Placental epithelial cell (primary cell): Measurements from ENCODE around the gene PCSK4. TPM values are rescaled to one million over a fixed set of nuclear protein-coding genes. Genes with fewer than 3 reads are reported as not detected.

Experiments used
- total RNA-seq: library from RNA; depleted of rRNA; stranded (reverse); fragments of >200 nt; gene quantifications from 2 replicates; pipeline ENCODE4 v1.2.3, GENCODE V29; 2012

Gene PCSK4
- total RNA-seq, result 2.5 and 3.1 TPM in 2 replicates

DNA sequence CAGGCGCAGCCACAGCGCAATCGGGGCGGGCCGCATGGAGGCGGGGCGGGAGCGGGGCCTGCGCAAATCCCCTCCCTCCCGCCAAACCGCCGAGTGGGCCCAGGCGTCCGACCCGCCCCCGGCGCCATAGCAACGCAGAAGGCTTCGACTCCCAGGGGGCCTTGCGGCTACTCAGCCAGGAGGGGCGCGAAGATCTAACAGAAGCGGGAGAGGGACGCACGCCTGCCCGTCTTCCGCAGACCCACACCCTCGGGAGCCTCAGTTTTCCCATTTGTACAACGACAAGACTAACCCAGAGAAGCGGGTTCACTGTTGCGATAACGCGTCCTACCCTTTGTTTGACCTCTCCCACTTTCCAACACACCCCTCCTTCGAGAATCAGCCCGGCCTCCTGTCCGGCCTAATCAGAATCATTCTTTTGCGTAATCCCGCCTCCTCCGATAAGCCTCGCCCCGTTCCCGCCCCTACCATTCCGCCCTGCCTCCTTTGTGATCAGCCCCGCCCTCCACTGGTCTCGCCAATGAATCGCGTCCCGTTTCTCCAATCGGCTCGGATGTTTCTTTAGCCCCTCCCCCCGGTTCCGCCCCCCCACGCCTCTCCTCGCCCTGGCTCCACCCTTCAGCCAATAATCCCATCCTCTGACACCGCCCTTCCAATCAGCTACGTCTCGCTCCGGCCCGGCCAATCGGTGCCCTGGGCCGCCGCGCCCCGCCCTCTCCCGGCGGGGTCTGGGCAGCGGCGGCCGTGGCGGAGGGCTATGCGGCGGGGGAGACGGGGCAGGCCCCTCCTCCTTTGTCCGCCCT lies at the start of gene PCSK4:
Gene PCSK4 (minus strand): TSS at position 40 of the 803 bp plus-strand sequence. CDS start 4 bp downstream, at position 36.

DNA sequence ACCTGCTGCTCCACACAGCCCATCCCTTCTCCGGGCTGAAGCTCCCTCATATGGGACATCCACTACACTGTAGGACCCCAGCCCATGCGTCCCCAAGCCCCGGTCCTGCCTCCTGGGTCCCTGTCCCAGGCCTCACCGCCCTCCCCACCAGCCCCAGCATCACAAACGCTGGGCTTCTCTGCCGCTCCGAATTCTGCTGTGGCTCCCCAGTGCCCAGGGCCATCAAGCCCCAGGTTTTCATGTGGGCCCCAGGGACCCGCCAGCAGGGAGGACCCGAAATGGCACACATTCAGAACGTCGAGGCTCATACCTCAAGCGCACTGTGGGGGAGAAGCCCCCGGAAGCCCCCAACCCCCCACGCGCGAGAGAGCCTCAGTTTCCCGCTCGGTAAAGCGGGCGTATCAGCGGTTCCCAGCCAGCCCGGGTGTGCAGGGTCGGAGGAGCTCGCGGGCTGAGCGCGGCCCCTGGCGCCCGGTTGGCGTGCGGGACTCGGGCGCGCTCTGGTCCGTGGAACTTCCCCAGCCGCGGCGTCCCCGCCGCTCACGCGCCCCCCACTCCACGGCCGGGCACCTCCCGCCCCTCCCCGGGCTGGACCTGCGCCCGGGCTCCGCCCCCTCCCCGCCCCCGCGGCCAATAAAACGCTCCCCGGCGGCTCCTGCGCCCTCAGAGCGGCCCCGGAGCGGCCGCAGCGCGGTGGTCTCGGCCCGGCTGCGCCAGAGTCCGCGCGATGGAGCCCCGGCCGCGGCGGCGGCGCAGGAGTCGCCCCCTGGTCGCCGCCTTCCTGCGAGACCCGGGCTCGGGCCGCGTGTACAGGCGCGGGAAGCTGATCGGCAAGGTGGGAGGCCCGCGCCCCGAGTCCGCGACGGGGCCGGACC lies 33.5 kb upstream of the PCSK4 start, which contains the start of gene PLK5:
Gene PLK5 (plus strand): TSS at position 666 of the 875 bp plus-strand sequence. CDS start 2,920 bp downstream, outside the sequence.

DNA sequence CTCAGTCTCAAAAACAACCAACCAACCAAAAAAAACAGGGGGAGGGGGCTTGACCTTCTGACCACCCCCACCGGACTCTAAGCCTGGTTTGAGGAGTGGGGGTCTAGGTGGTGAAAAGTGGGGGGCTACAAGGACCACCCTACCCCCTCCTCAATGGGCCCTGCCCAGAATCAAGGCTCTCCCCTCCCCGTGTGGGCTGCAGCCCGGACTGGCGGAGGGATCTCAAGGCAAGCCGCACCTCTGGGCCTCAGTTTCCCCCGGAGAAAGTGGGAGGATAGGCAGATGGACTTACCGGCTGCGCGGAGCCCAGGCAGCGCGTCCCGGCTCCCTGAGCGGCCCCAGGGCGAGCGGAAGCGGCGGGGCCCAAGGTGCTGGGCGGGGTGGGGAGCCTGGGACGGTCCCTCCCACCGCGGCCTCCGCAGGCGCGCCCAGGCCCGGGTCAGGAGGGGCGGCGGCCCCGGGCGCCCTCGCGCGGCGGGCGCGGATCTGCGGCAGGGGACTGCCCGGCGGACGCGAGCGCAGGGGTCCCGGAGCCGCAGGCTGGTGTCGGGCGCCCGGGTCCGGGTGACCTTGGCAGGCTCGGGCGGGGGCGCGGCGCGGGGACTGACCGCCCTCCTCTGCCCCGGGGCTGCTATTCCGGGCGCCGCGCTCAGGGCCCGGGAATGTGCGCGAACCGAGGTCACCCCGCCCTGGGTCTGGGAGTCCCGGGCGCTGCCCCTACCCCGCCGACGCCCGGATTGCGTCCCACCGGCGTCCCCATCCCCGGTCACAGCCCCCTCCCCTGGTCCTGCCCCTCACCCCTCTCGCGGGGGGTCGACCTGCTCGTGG lies 22.7 kb upstream of the PCSK4 start, which contains the start of gene ADAMTSL5:
Gene ADAMTSL5 (minus strand): TSS at position 349 of the 828 bp plus-strand sequence. CDS start 2,076 bp downstream, outside the sequence.

DNA sequence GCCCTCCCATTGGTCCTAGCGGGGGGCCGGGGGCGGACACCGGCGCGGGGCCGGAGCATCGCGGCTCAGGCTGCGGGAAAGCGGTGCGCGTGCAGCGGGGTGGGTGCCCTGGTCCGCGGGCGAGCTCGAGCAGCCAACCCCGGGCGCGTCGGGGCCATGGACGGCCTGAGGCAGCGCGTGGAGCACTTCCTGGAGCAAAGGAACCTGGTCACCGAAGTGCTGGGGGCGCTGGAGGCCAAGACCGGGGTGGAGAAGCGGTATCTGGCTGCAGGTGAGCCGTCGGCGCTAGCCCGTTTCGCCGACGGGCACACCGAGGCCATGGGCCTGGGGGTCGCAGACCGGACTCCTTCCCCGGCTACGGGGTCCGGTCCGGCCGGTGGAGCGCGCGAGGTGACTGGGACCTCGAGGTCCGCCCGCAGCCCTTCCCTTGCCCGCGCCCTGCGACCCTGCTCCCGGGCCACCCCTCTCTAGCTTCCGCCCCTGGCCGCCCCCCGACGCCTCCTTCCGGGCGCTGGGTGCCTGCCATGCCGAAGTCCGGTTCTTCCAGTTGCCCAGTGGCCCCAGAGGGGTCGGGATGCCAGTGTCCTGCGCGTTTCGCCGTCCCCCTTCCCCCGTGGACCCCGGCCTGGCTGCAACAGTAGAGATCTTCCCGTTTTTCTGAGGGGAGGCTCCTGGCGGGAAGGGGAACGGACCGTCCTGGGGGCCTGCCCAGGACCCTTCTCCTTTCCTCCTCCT lies 1.1 kb upstream of the PCSK4 start, which contains the start of gene REEP6:
Gene REEP6 (plus strand): TSS at position 68 of the 735 bp plus-strand sequence. CDS start 89 bp downstream, at position 157.

DNA sequence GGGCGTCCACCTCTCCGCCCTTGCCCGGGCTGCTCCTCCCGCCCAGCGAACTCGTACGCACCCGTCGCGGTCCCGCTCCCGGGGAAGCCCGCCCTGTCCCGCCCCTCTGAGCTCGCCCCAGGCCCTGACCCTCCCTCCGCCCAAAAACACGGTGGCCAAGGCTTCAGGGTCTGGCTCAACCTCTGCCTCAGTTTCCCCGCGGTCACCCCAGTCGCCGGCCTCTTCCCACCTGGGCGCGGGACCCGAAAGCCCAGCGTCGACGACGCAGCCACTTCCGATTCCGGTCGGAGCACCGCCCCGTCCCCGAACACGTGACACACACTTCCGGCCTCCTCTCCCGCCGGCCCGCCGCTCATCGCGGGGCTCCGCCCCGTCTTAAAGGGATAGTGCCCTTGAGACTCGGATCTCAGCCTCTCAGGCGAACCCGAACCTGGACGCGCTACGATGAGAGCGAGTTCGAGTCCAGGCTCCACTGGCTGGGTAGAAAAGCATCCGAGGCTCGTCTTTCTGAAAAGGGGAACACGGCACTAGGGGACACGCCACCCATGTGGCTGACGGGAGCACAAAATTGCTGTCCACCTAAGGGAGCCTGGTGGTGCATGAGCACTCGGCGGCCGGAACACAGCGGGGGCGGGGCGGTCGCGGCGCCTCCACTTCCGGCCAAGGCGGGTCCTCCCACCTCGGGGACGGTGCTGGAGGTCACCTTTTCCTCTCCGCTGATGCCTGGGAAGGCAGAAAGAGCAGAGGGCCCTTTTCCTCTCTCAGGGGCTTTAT lies 11.0 kb downstream of the PCSK4 start, which contains the start of gene C19orf25:
Gene C19orf25 (minus strand): TSS at position 282 of the 774 bp plus-strand sequence. CDS start 312 bp downstream, outside the sequence.

DNA sequence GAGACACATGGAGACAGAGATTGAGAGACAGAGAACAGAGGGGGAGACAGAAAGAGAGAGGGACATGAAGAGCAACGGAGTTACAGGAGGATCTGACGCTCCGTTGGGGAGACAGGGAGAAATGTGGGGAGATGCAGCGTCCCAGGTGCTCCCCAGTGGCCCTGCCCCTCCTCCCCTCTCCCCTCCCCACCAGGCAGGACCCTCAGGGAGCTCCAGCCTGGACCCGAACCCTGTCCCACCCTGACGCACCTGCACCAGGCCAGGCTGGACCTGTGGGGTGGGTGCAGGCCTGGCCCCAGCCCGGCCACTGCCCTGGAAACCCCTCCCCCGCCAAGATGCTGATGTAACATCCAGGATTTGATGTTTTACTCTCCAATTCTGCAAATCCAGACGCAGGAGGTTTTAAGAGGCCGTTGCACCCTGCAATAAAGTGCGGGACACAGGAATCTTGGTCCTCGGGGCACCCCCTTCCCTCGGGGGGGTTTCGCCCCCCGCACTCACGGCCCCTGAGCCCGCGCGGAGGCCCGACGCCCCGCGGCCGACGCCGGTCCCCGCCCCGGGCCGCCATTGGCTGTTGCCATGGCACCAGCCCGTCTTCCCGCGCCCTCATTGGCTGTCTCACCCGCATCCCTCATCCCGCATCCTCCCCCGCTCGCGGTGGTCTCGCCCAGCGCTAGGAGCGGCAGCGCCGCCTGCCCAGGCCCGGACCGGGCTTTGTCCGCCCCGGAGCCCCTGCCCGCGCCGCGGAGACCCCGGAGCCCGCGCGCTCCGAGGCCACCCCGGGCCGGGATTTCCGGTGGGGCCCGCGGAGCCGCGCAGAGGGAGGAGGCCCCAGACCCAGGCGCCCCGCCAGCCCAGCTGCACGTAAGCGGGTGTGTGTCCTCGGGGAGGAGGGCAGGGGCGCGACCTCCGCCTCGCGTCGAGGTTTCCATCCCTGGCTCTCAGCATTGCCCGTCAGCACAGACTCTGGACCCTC lies 40.4 kb downstream of the PCSK4 start, which contains the start of gene APC2:
Gene APC2 (plus strand): TSS at position 655 of the 976 bp plus-strand sequence. CDS start 2,881 bp downstream, outside the sequence.

DNA sequence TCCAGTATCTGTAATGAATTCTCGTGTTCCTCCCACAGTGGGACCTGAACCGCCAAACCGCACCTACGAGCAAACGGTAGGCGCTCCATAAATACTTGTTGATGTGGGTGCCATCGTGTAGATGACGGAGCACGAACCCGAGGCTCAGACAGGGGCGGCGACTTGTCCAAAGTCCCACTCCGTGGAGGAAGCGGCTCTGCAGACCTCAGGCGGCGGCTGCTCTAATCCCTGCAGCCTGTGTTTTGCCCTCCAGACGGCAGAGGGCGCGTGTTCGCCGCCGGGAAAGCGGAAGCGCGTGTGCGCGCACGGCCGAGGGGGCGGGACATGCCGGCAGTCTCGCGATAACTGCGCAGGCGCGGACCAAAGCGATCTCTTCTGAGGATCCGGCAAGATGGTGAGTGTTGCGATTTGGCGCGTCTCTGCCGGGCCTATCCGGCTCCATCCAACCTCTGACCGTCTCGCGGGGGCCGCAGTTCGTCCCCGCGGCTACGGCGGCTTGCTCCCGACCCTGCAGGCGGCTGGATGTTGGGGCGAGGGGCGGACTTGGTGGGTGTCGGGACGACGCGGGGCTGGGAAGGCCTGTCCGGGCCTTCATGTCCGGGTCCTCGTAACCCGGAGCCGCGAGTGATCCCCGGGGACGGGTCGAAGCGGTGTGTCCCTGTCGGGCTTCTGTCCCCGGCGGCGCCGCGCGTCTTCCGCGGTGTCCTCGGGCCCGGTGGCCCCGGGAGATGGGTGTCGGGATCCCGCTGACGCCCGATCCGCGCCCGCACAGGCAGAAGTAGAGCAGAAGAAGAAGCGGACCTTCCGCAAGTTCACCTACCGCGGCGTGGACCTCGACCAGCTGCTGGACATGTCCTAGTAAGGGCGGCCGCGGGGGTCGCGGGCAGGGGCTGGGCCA lies 51.9 kb downstream of the PCSK4 start, which contains the start of gene RPS15:
Gene RPS15 (plus strand): TSS at position 362 of the 898 bp plus-strand sequence. CDS start 30 bp downstream, at position 392.

Other genes starting within 250 kb of the PCSK4 start
- 22.0 and 23.4 TPM in 2 replicates for gene ATP5F1D, start 248.6 kb downstream of the PCSK4 start, total RNA-seq
- gene MIDN, start 241.8 kb downstream of the PCSK4 start, total RNA-seq, result 22.0 and 27.9 TPM in 2 replicates
- gene CIRBP, start 221.0 kb downstream of the PCSK4 start, total RNA-seq, result 223 and 337 TPM in 2 replicates
- gene FAM174C, start 214.8 kb downstream of the PCSK4 start, total RNA-seq, result 22.0 and 46.3 TPM in 2 replicates
- gene EFNA2, start 204.5 kb downstream of the PCSK4 start, total RNA-seq, result 0.39 TPM in 1 of 2 replicates, not detected in the other
- 34.9 and 91.4 TPM in 2 replicates for gene NDUFS7, start 106.4 kb downstream of the PCSK4 start, total RNA-seq
- gene GAMT, start 88.8 kb downstream of the PCSK4 start, total RNA-seq, result 13.3 and 15.5 TPM in 2 replicates
- gene DAZAP1, start 82.8 kb downstream of the PCSK4 start, total RNA-seq, result 27.1 and 58.3 TPM in 2 replicates
- 534 and 674 TPM in 2 replicates for gene RPS15, start 52.0 kb downstream of the PCSK4 start, total RNA-seq
- 0.22 and 0.39 TPM in 2 replicates for gene APC2, start 40.2 kb downstream of the PCSK4 start, total RNA-seq
- 30.1 and 36.9 TPM in 2 replicates for gene C19orf25, start 11.1 kb downstream of the PCSK4 start, total RNA-seq
- gene REEP6, start 831 bp upstream of the PCSK4 start, total RNA-seq, result 5.1 and 7.9 TPM in 2 replicates
- gene ADAMTSL5, start 22.7 kb upstream of the PCSK4 start, total RNA-seq, result 40.8 and 55.7 TPM in 2 replicates
- not detected in 2 replicates for gene PLK5, start 33.7 kb upstream of the PCSK4 start, total RNA-seq
- gene MEX3D, start 78.0 kb upstream of the PCSK4 start, total RNA-seq, result 80.5 and 91.2 TPM in 2 replicates
- gene MBD3, start 102.5 kb upstream of the PCSK4 start, total RNA-seq, result 67.5 and 121 TPM in 2 replicates
- 37.4 and 43.6 TPM in 2 replicates for gene UQCR11, start 115.1 kb upstream of the PCSK4 start, total RNA-seq
- 50.3 and 85.7 TPM in 2 replicates for gene TCF3, start 162.3 kb upstream of the PCSK4 start, total RNA-seq